ENCODE measurements around the gene CDH22.

Gene CDH22

GRCh38 chr20:46214824-46215488 lies 93.3 kb downstream of the CDH22 start:
- DNase-seq (ENCODE audit: low spot score), result no peak

GRCh38 chr20:46213946-46214823 lies 94.1 kb downstream of the CDH22 start:
- DNase-seq (ENCODE audit: low spot score), result no peak

- no peak for DNase-seq (ENCODE audit: low spot score)
Measured at GRCh38 chr20:46212876-46213275, 95.4 kb downstream of the CDH22 start.

- DNase-seq (ENCODE audit: low spot score), result no peak
Measured at GRCh38 chr20:46212252-46212651, 96.0 kb downstream of the CDH22 start.

- no peak for DNase-seq (ENCODE audit: low spot score)
Measured at GRCh38 chr20:46211331-46211722, 97.0 kb downstream of the CDH22 start.

- DNase-seq (ENCODE audit: low spot score), result no peak
Measured at GRCh38 chr20:46210672-46211330, 97.5 kb downstream of the CDH22 start.

- no peak for DNase-seq (ENCODE audit: low spot score)
Measured at GRCh38 chr20:46209930-46210671, 98.2 kb downstream of the CDH22 start.

GRCh38 chr20:46207793-46208192 lies 100.5 kb downstream of the CDH22 start:
- DNase-seq (ENCODE audit: low spot score), result no peak

GRCh38 chr20:46206992-46207549 lies 101.2 kb downstream of the CDH22 start:
- DNase-seq (ENCODE audit: low spot score), result no peak

GRCh38 chr20:46206025-46206424 lies 102.3 kb downstream of the CDH22 start:
- DNase-seq (ENCODE audit: low spot score), result peak; percentile 64

- no peak for DNase-seq (ENCODE audit: low spot score)
Measured at GRCh38 chr20:46205349-46205748, 102.9 kb downstream of the CDH22 start.

GRCh38 chr20:46204594-46205186 lies 103.6 kb downstream of the CDH22 start:
- DNase-seq (ENCODE audit: low spot score), result no peak

- no peak for DNase-seq (ENCODE audit: low spot score)
Measured at GRCh38 chr20:46203510-46203837, 104.8 kb downstream of the CDH22 start.

- DNase-seq (ENCODE audit: low spot score), result no peak
Measured at GRCh38 chr20:46202766-46203509, 105.4 kb downstream of the CDH22 start.

- DNase-seq (ENCODE audit: low spot score), result no peak
Measured at GRCh38 chr20:46200582-46201570, 107.4 kb downstream of the CDH22 start.

- no peak for DNase-seq (ENCODE audit: low spot score)
Measured at GRCh38 chr20:46199198-46199597, 109.1 kb downstream of the CDH22 start.

- no peak for DNase-seq (ENCODE audit: low spot score)
Measured at GRCh38 chr20:46196990-46197389, 111.3 kb downstream of the CDH22 start.

- no peak for DNase-seq (ENCODE audit: low spot score)
Measured at GRCh38 chr20:46195264-46196036, 112.8 kb downstream of the CDH22 start.

- DNase-seq (ENCODE audit: low spot score), result no peak
Measured at GRCh38 chr20:46194409-46194808, 113.9 kb downstream of the CDH22 start.

Measured in GM03348 (cell line).